WERI-Rb-1 (cell line): ENCODE results near the gene TMEM240.

ENCODE experiments used
- DNase-seq: peaks from one replicate; pipeline ENCODE4 v3.0.0-alpha.2; 2020
- H3K27ac ChIP-seq: fragments of 250-450 bp; sonication (Bioruptor Pico); 2 replicates; pipeline ENCODE4 v1.5.1; 2020; ENCODE audit warnings: mild to moderate bottlenecking, moderate library complexity
- H3K27me3 ChIP-seq: fragments of 250-450 bp; sonication (Bioruptor Pico); 2 replicates; pipeline ENCODE4 v1.5.1; 2021; ENCODE audit warnings: mild to moderate bottlenecking, low read depth, moderate library complexity; ENCODE audit not compliant: insufficient read depth, severe bottlenecking
- H3K36me3 ChIP-seq: fragments of 250-450 bp; sonication (Bioruptor Pico); 2 replicates; pipeline ENCODE4 v1.5.1; 2020; ENCODE audit warnings: mild to moderate bottlenecking, moderate library complexity
- H3K4me3 ChIP-seq: 2 replicates; pipeline ENCODE4 v1.5.1; 2011; ENCODE audit warnings: low read depth, mild to moderate bottlenecking, control low read depth, low read length
- H3K9me3 ChIP-seq: fragments of 250-450 bp; sonication (Bioruptor Pico); 2 replicates; pipeline ENCODE4 v1.5.1; 2021; ENCODE audit warnings: mild to moderate bottlenecking, moderate library complexity; ENCODE audit not compliant: severe bottlenecking
- CTCF ChIP-seq: IDR thresholded peaks from 2 replicates; pipeline ENCODE4 v1.5.1; 2011; ENCODE audit warnings: low read depth, mild to moderate bottlenecking, control low read depth, inconsistent platforms, low read length

TMEM240 gene

DNA sequence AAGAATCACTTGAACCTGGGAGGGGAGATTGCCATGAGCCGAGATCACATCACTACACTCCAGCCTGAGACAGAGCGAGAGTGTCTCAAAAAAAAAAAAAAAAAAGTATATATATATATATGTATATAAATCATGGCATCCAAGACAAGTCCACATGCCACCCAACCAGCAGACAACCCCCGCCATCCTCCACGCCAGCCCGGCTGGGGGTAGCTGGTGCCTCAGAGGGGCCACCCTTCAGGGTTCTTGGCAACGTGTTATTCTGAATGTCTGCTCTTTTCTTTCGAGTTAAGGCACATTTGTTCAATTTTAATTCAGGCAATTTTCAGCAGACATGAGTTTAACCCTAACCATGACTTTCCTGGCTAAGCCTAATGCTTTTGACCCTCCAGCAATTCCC lies 9.7 kb upstream of the TMEM240 start:
- Histone ChIP-seq H3K27me3 (no peaks in the 10 kb centered on the region), H3K9me3 (no peaks in the 10 kb centered on the region), H3K36me3 (peaks cover 3% of the 10 kb centered on the region; the same call in 1 of the 2 replicates), H3K27ac (no peak overlapping the region), H3K4me3 (no peak overlapping the region)
- DNase-seq, result no peak
- TF ChIP-seq CTCF, result no peak

GRCh38 chr1:1548591-1548990 lies 8.2 kb upstream of the TMEM240 start:
- Histone ChIP-seq H3K4me3 (no peak overlapping the region), H3K27ac (no peak overlapping the region), H3K27me3 (no peaks in the 10 kb centered on the region), H3K9me3 (no peaks in the 10 kb centered on the region), H3K36me3 (peaks cover 3% of the 10 kb centered on the region; the same call in 1 of the 2 replicates)
- TF ChIP-seq CTCF, result 0 out of 2 replicates have a peak, but pooled peaks have one; percentile 2
- DNase-seq, result no peak

DNA sequence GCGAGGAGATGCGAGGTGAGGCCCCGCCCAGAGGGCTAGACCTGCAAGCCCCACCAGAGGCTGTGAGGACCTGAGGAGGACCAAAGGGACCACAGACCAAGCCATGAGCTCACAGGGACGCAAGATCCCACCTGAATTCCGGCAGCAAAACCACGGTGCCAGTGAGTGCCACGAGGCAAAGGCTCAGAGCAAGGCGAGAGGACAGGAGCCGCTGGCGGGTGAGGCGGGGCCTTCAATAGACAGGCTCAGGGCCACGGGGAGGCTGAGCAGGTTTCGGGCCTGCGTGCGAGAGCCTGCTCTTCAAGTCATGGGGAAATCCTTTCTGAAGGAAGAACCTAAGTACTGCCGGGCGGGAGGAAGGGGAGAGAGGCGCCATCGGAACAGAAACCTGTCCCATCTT lies 7.1 kb upstream of the TMEM240 start:
- peaks cover 10% of the 10 kb centered on the region for H3K36me3 ChIP-seq

GRCh38 chr1:1547011-1547410 lies 6.6 kb upstream of the TMEM240 start:
- no peak for DNase-seq
- no peak for TF ChIP-seq CTCF
- H3K9me3 ChIP-seq, result no peaks in the 10 kb centered on the region
- H3K27me3 ChIP-seq, result no peaks in the 10 kb centered on the region
- H3K27ac ChIP-seq, result no peak overlapping the region
- H3K4me3 ChIP-seq, result no peak overlapping the region
- H3K36me3 ChIP-seq, result peaks cover 15% of the 10 kb centered on the region

More for the DNA sequence above, 7.1 kb upstream of the TMEM240 start:
- Histone ChIP-seq H3K27me3 (no peaks in the 10 kb centered on the region), H3K9me3 (no peaks in the 10 kb centered on the region), H3K4me3 (no peak overlapping the region), H3K27ac (no peak overlapping the region)
- TF ChIP-seq CTCF, result no peak
- DNase-seq, result no peak

GRCh38 chr1:1545946-1546737 lies 5.7 kb upstream of the TMEM240 start:
- Histone ChIP-seq H3K9me3 (no peaks in the 10 kb centered on the region), H3K27me3 (no peaks in the 10 kb centered on the region), H3K36me3 (peaks cover 23% of the 10 kb centered on the region), H3K4me3 (no peak overlapping the region), H3K27ac (no peak overlapping the region)
- DNase-seq, result no peak
- TF ChIP-seq CTCF, result no peak

GRCh38 chr1:1544544-1544943 lies 4.1 kb upstream of the TMEM240 start:
- Histone ChIP-seq H3K4me3 (no peak overlapping the region), H3K9me3 (no peaks in the 10 kb centered on the region), H3K27ac (no peak overlapping the region), H3K36me3 (peaks cover 27% of the 10 kb centered on the region), H3K27me3 (no peaks in the 10 kb centered on the region)
- no peak for DNase-seq
- no peak for TF ChIP-seq CTCF
